ENCODE measurements around the gene SPHKAP.

- TF ChIP-seq TAF1 (IDR thresholded peaks at IDR 0.05; ENCODE audit: borderline replicate concordance, low read depth, low read length) (no peak), POLR2A (IDR thresholded peaks at IDR 0.05; ENCODE audit: low read depth, low read length) (no peak), POLR2AphosphoS5 (IDR thresholded peaks at IDR 0.05; ENCODE audit: low read depth, low read length) (no peak)
Observed at GRCh38 chr2:228224410-228224809, 42.9 kb upstream of the SPHKAP start.
